LNCaP clone FGC (cell line): ENCODE results near the gene XPNPEP3.
"Not testable (repeated sequence)": the region's sequence is repeated elsewhere in the genome, so short reads cannot be mapped to it uniquely, and the experiment has no call there.

Source experiments
- DNase-seq: peaks from one replicate; pipeline ENCODE4 v3.0.0-alpha.2; 2011; ENCODE audit warnings: low read depth
- H3K4me3 ChIP-seq: 2 replicates; pipeline ENCODE4 v1.5.1; 2011; ENCODE audit warnings: mild to moderate bottlenecking, low read depth, low read length, control low read depth
- TF ChIP-seq, protein P1 (sequence below): IDR thresholded peaks from 2 replicates; pipeline ENCODE4 v1.5.1; 2012; ENCODE audit warnings: mild to moderate bottlenecking; ENCODE audit not compliant: control insufficient read depth, insufficient read depth; ENCODE audit errors: extremely low read depth

XPNPEP3 gene

DNA sequence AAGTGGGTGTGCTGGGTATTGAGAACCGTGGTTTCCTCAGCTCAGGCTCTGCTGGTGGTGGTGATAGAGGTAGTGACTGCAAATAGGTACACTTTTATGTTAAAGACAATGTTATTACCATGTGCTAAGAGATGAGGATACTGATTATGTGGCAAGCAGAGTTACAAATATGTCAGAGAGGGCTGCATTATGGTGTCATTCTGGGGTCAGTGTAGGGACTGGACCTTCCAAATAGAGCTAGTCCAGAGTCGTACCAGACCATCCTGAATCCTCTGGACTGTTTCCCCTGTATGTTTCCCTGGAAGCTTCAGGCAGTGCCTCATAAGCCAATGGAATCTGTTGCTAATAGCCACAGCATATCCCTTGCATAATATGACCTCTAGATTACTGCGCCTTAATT lies 5.1 kb downstream of the XPNPEP3 start, which contains the start of gene DNAJB7:
DNAJB7 (minus strand) TSS at position 101 of the 400 bp plus-strand sequence. CDS start 119 bp downstream, outside the sequence.
- H3K4me3 ChIP-seq: no peak within 1 kb of the TSS
- DNase-seq: no peak
- TF ChIP-seq, protein P1, sequence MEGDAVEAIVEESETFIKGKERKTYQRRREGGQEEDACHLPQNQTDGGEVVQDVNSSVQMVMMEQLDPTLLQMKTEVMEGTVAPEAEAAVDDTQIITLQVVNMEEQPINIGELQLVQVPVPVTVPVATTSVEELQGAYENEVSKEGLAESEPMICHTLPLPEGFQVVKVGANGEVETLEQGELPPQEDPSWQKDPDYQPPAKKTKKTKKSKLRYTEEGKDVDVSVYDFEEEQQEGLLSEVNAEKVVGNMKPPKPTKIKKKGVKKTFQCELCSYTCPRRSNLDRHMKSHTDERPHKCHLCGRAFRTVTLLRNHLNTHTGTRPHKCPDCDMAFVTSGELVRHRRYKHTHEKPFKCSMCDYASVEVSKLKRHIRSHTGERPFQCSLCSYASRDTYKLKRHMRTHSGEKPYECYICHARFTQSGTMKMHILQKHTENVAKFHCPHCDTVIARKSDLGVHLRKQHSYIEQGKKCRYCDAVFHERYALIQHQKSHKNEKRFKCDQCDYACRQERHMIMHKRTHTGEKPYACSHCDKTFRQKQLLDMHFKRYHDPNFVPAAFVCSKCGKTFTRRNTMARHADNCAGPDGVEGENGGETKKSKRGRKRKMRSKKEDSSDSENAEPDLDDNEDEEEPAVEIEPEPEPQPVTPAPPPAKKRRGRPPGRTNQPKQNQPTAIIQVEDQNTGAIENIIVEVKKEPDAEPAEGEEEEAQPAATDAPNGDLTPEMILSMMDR: no peak

DNA sequence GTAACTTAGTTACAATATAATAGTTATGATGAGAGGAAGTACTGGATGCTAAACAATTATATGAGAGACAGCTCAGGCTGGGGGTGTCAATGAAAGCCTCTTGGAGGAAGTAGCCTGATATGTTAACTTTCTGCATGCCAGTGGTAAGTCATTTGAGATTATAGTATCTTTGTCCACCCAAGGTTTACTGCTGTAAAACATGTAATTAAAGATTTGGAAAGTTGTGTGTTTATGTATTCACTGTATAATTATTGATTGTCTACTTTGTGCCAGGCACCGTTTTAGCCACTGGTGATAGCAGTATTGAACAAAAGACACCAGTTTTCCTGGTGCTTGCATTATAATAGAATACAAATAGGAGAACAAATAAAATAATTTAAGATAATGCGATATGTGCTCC lies 5.6 kb downstream of the XPNPEP3 start:
- TF ChIP-seq, protein P1: no peak
- DNase-seq: no peak
- no peak overlapping the region for H3K4me3 ChIP-seq

DNA sequence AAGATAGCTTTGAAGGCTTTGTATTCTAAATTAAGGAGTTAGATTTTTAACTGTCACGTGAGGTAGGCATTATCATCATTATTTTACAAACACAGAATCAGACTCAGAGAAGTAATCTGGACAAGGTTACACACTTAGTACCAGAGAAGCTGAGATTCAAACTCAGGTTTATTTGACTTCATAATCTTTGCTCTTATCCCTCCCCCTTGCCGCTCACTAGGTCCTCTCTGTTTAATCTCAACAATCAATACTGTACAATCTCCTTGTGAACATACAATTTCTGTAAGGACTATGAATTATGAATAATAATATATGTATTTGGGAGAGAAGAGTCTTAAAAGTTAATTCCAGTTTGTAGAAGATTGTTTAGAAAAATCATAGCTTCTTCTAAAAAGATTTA lies 10.2 kb downstream of the XPNPEP3 start:
- no peak for DNase-seq
- no peak overlapping the region for H3K4me3 ChIP-seq
- TF ChIP-seq, protein P1: no peak

DNA sequence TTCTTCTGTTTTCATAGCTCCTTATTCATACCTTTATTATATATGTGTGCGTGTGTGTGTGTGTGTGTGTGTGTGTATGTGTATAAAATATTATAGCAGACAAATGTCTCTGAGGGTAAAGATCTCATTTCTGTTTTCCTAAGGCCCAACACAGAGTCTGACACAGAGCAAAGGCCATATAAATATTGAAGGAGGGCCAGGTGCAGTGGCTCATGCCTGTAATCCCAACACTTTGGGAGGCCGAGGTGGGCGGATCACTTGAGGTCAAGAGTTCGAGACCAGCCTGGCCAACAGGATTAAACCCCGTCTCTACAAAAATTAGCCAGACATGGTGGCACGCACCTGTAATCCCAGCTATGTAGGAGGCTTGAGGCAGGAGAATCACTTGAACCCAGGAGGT lies 11.4 kb downstream of the XPNPEP3 start:
- not testable (repeated sequence) for DNase-seq, H3K4me3 ChIP-seq

DNA sequence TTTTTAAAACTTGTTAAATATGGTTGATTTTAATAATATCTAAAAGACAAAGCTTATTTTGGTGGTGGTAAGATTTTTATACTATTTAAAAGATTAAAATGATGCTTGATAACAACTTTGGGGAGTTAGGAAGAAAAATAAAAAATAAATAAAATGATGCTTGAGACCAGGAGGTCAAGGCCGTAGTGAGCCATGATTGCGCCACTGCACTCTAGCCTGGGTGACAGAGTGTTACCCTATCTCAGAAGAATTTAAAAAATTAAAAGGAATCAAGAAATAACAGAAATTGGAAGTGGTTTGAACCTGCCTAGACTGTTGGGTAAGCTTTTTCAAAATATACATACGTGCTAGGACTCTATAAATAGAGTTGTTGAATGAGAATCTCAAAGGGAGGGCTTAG lies 17.1 kb downstream of the XPNPEP3 start:
- no peak overlapping the region for H3K4me3 ChIP-seq
- DNase-seq: no peak
- TF ChIP-seq, protein P1: no peak

DNA sequence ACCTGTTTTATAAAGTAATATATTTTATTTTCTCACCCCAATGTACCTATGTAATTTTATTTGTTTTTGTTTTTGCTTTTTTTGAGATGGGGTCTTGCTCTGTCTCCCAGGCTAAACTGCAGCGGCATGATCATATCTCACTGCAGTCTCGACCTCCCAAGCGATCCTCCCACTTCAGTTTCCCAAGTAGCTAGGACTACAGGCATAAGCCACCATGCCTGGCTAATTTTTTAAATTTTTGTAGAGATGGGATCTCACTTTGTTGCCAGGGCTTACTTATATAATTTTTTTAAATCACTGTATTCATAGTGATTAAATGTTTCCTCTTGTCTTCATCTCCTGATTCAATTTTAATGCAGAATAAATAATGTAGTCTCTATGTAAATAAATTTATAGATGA lies 18.2 kb downstream of the XPNPEP3 start:
- no peak overlapping the region for H3K4me3 ChIP-seq
- TF ChIP-seq, protein P1: no peak
- DNase-seq: no peak

DNA sequence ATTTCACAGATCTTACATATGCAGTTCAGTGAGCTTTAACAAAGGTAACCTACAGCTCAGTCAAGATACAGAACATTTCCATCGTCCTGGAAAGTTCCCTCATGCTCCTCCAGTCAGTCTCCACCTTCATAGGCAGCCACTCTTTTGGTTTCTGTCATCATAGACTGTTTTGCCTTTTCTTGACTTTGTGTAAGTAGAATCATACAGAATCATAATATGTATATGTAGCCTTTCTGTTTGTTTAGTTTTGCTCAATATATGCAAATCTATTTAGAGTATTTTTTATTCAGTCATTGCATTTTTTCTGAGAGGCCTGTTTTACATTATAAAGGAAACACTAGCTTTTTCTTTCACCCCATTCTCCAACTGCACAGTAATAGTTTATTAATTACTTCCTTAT lies 20.0 kb downstream of the XPNPEP3 start:
- DNase-seq: no peak
- no peak overlapping the region for H3K4me3 ChIP-seq
- TF ChIP-seq, protein P1: no peak

DNA sequence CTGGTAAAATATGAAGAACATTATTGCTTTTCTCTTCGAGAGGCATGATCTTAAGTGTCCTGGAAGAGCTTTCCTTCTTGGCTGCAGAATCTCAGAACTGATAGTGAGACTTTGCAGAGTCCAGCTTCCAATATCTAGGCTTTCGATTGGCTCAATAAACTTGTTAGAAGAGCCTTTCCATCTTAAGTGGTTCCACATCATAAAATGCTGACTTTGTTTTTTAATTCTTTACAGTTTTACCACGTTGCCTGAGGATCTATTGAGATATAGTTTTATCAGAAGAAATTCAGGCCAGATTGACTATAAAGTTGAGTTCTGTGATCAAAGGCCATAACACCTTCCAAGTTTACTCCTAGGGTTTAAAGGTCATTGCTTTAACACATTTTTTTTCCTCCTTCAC lies 20.5 kb downstream of the XPNPEP3 start:
- no peak overlapping the region for H3K4me3 ChIP-seq
- TF ChIP-seq, protein P1: no peak
- DNase-seq: no peak
